HCT116 (cell line): ENCODE data around the gene CDYL2. TPM values are rescaled to one million over a fixed set of nuclear protein-coding genes. Genes with fewer than 3 reads are reported as not detected.

ENCODE experiments used
- ATAC-seq: fragments of 200-7000 bp; cut with Tn5 transposase; 2 replicates; pipeline ENCODE4 v1.9.1; 2020; ENCODE audit warnings: mild to moderate bottlenecking, moderate library complexity
- BruUV-seq: library from RNA; stranded (reverse); fragments of 400-500 nt; replicated peaks from 2 replicates; lab custom pipeline; 2021; lab: Mats Ljungman, UMichigan
- CTCF ChIA-PET: fragments of 300-600 bp; sonication (Branson Sonifier 250); formaldehyde crosslinking; loops from one replicate; lab custom pipeline; 2021; ENCODE audit warnings: antibody characterized with exemption; lab: Charles Lee
- POLR2A ChIA-PET: fragments of 300-600, 350-600 bp; sonication (Branson Sonifier 250); formaldehyde crosslinking; loops from one replicate; lab custom pipeline; 2021; ENCODE audit warnings: antibody characterized with exemption; lab: Charles Lee
- RAD21 ChIA-PET, 2 experiments: fragments of 300-600 bp; sonication (Branson Sonifier 250); formaldehyde crosslinking; loops; one replicate each; lab custom pipeline; 2023; ENCODE audit warnings: low total read pairs in 2 of 2; ENCODE audit not compliant: uncharacterized antibody in 2 of 2, unreplicated experiment in 2 of 2, low non-redundant PET in 1 of 2; lab: Charles Lee
- DNase-seq: peaks from one replicate; pipeline ENCODE4 v3.0.0-alpha.2; 2010; ENCODE audit warnings: low read depth, low spot score
- H2AFZ ChIP-seq: fragments of 200-600 bp; shearing (Covaris generic), sonication (generic); 2 replicates; pipeline ENCODE4 v1.6.1; 2017; ENCODE audit warnings: low read depth, mixed run types, mixed read lengths, antibody characterized with exemption, low read length; ENCODE audit not compliant: poor library complexity, severe bottlenecking
- H3K27ac ChIP-seq: 2 replicates; pipeline ENCODE4 v1.5.1; 2012; ENCODE audit warnings: low read depth, low read length
- H3K27me3 ChIP-seq: fragments of 200-600 bp; sonication (generic); 2 replicates; pipeline ENCODE4 v1.6.1; 2016; ENCODE audit warnings: mixed run types, low read length, mixed read lengths; ENCODE audit not compliant: insufficient read depth
- H3K36me3 ChIP-seq, 2 experiments: fragments of 200-500 bp in 1 of 2; fragments of 200-600 bp in 1 of 2; sonication (Bioruptor generic) in 1 of 2; sonication (generic) in 1 of 2; 2 replicates each; pipeline versions ENCODE4 v1.5.1 to v1.6.1; 2014 to 2016; ENCODE audit warnings: low read length in 2 of 2, inconsistent platforms in 1 of 2, mixed read lengths in 1 of 2, mixed run types in 1 of 2; ENCODE audit not compliant: insufficient read depth in 2 of 2, control insufficient read depth in 1 of 2
- H3K4me1 ChIP-seq, 2 experiments: fragments of 200-600 bp in 1 of 2; sonication (generic) in 1 of 2; 2 replicates each; pipeline versions ENCODE4 v1.5.1 to v1.6.1; 2012 to 2017; ENCODE audit warnings: low read length in 2 of 2, inconsistent platforms in 1 of 2, mild to moderate bottlenecking in 1 of 2, mixed read lengths in 1 of 2, mixed run types in 1 of 2, moderate library complexity in 1 of 2; ENCODE audit not compliant: insufficient read depth in 2 of 2, control insufficient read depth in 1 of 2
- H3K4me2 ChIP-seq: fragments of 200-600 bp; sonication (generic); 2 replicates; pipeline ENCODE4 v1.6.1; 2017; ENCODE audit warnings: mixed run types, low read length, mixed read lengths
- H3K4me3 ChIP-seq, 2 experiments: fragments of 200-600 bp in 1 of 2; sonication (generic) in 1 of 2; replicated peaks in 1 of 2; 2 replicates each; pipeline ENCODE4 v1.5.1; 2011 to 2016; ENCODE audit warnings: low read length in 2 of 2, control low read depth in 1 of 2, low read depth in 1 of 2, mild to moderate bottlenecking in 1 of 2, mixed read lengths in 1 of 2, mixed run types in 1 of 2
- H3K79me2 ChIP-seq: fragments of 200-600 bp; sonication (generic); 2 replicates; pipeline ENCODE4 v1.6.1; 2017; ENCODE audit warnings: mild to moderate bottlenecking, mixed run types, low read length, moderate library complexity, mixed read lengths; ENCODE audit not compliant: insufficient read depth
- H3K9ac ChIP-seq: fragments of 200-600 bp; sonication (generic); 2 replicates; pipeline ENCODE4 v1.6.1; 2016; ENCODE audit warnings: low read length, mixed read lengths
- H3K9me2 ChIP-seq: fragments of 200-600 bp; sonication (generic), shearing (Covaris generic); 2 replicates; pipeline ENCODE4 v1.6.1; 2017; ENCODE audit warnings: mixed run types, mild to moderate bottlenecking, moderate library complexity; ENCODE audit not compliant: insufficient read depth
- H3K9me3 ChIP-seq, 2 experiments: fragments of 200-500 bp in 1 of 2; fragments of 200-600 bp in 1 of 2; sonication (Bioruptor generic) in 1 of 2; sonication (generic) in 1 of 2; 2 replicates each; pipeline ENCODE4 v1.6.1; 2014 to 2017; ENCODE audit warnings: low read length in 2 of 2, mixed read lengths in 2 of 2, inconsistent platforms in 1 of 2, low read depth in 1 of 2, mild to moderate bottlenecking in 1 of 2, mixed run types in 1 of 2, moderate library complexity in 1 of 2; ENCODE audit not compliant: control insufficient read depth in 1 of 2, insufficient read depth in 1 of 2
- H4K20me1 ChIP-seq: fragments of 200-600 bp; sonication (generic), shearing (Covaris generic); 2 replicates; pipeline ENCODE4 v1.6.1; 2017; ENCODE audit warnings: mixed run types, mild to moderate bottlenecking, moderate library complexity; ENCODE audit not compliant: insufficient read depth
- CBX3 ChIP-seq: IDR thresholded peaks from 2 replicates; pipeline ENCODE4 v1.6.1; 2012; ENCODE audit warnings: low read depth
- CEBPB ChIP-seq: IDR thresholded peaks from 2 replicates; pipeline ENCODE4 v1.6.1; 2012; ENCODE audit warnings: low read depth
- CTCF ChIP-seq, 3 experiments: fragments of 200-600 bp in 1 of 3; sonication (generic) in 1 of 3; IDR thresholded peaks in 2 of 3; conservative IDR thresholded peaks in 1 of 3; 2 replicates each; pipeline ENCODE4 v1.5.1; 2012 to 2017; ENCODE audit warnings: low read depth in 2 of 3, low read length in 2 of 3, antibody characterized with exemption in 1 of 3, borderline replicate concordance in 1 of 3, control low read depth in 1 of 3, mild to moderate bottlenecking in 1 of 3, mixed read lengths in 1 of 3, mixed run types in 1 of 3, moderate library complexity in 1 of 3; ENCODE audit not compliant: insufficient read depth in 1 of 3
- EGR1 ChIP-seq: IDR thresholded peaks from 2 replicates; pipeline ENCODE4 v1.6.1; 2012; ENCODE audit warnings: low read depth
- ELF1 ChIP-seq: IDR thresholded peaks from 2 replicates; pipeline ENCODE4 v1.6.1; 2012; ENCODE audit warnings: low read depth, borderline replicate concordance
- EZH2 ChIP-seq: fragments of 200-600 bp; sonication (generic); IDR thresholded peaks from 2 replicates; pipeline ENCODE4 v1.6.1; 2017; ENCODE audit warnings: antibody characterized with exemption, mixed run types
- EZH2phosphoT487 ChIP-seq: fragments of 200-600 bp; IDR thresholded peaks from 2 replicates; pipeline ENCODE4 v1.6.1; 2018; ENCODE audit warnings: antibody characterized with exemption, borderline replicate concordance
- FOSL1 ChIP-seq: IDR thresholded peaks from 2 replicates; pipeline ENCODE4 v1.6.1; 2012; ENCODE audit warnings: low read depth
- JUND ChIP-seq: IDR thresholded peaks from 2 replicates; pipeline ENCODE4 v1.6.1; 2012
- POLR2A ChIP-seq: IDR thresholded peaks from 2 replicates; pipeline ENCODE4 v1.7.0; 2011; ENCODE audit warnings: borderline replicate concordance; ENCODE audit not compliant: insufficient read depth, insufficient read length; ENCODE audit errors: extremely low read depth
- POLR2AphosphoS5 ChIP-seq: IDR thresholded peaks from 2 replicates; pipeline ENCODE4 v1.6.1; 2011; ENCODE audit warnings: mild to moderate bottlenecking, low read depth, low read length, moderate library complexity
- RAD21 ChIP-seq: IDR thresholded peaks from 2 replicates; pipeline ENCODE4 v1.6.1; 2012; ENCODE audit warnings: low read depth, mild to moderate bottlenecking
- SIN3A ChIP-seq: IDR thresholded peaks from 2 replicates; pipeline ENCODE4 v1.6.1; 2012; ENCODE audit warnings: low read depth
- SRF ChIP-seq: IDR thresholded peaks from 2 replicates; pipeline ENCODE4 v1.6.1; 2012; ENCODE audit warnings: low read depth
- TCF7L2 ChIP-seq: IDR thresholded peaks from 2 replicates; pipeline ENCODE4 v1.7.0; 2011; ENCODE audit warnings: borderline replicate concordance, inconsistent platforms; ENCODE audit not compliant: insufficient read depth, insufficient read length; ENCODE audit errors: extremely low read depth
- ZFX ChIP-seq: fragments of 450-650 bp; IDR thresholded peaks from 2 replicates; pipeline ENCODE4 v1.6.1; 2017
- ZNF274 ChIP-seq: fragments of 200-500 bp; sonication (Bioruptor generic); IDR thresholded peaks from 2 replicates; pipeline ENCODE4 v1.6.1; 2014; ENCODE audit warnings: mild to moderate bottlenecking, low read depth, low read length, inconsistent platforms
- intact Hi-C: fragments of 100-400 bp; cut with micrococcal nuclease; formaldehyde crosslinking; loops from 2 replicates; pipeline ENCODE4 v1.10.0; 2022
- total RNA-seq: library from RNA; stranded (reverse); gene quantifications from one replicate; pipeline ENCODE4 v1.2.1, GENCODE V29; 2021; ENCODE audit not compliant: unreplicated experiment
- TF ChIP-seq, protein P1 (sequence below): IDR thresholded peaks from 2 replicates; pipeline ENCODE4 v1.6.1; 2011; ENCODE audit warnings: mild to moderate bottlenecking, low read length, moderate library complexity; ENCODE audit not compliant: insufficient replicate concordance; ENCODE audit errors: extremely low read depth
- TF ChIP-seq, protein P2 (sequence below): IDR thresholded peaks from 2 replicates; pipeline ENCODE4 v1.6.1; 2012
- TF ChIP-seq, protein P3 (sequence below): IDR thresholded peaks from 2 replicates; pipeline ENCODE4 v1.6.1; 2012

CDYL2 gene
- total RNA-seq, 1 experiment from 2014 or later: 0.10 TPM

- no peak for TF ChIP-seq SRF
Observed at GRCh38 chr16:80681436-80681835, 123.0 kb downstream of the CDYL2 start (continued).

GRCh38 chr16:80680839-80681238, 123.6 kb downstream of the CDYL2 start:
- no peak for DNase-seq
- Histone ChIP-seq H3K9me2 (no peaks in the 10 kb centered on the region), H3K4me3 (no peak overlapping the region), H3K27ac (no peak overlapping the region), H4K20me1 (no peaks in the 10 kb centered on the region), H2AFZ (no peak overlapping the region), H3K27me3 (no peaks in the 10 kb centered on the region), H3K4me2 (no peak overlapping the region), H3K79me2 (no peaks in the 10 kb centered on the region), H3K36me3 (no peaks in the 10 kb centered on the region), H3K9ac (no peak overlapping the region), H3K4me1 (no peaks in the 10 kb centered on the region), H3K9me3 (peaks cover 0 to 3% of the 10 kb centered on the region in 2 experiments; a peak in 2 of 4 replicates)
- ATAC-seq: no peak
- BruUV-seq: no TSS peak
- RAD21 ChIA-PET: no interaction called here
- intact Hi-C loops: no loop called here
- CTCF ChIA-PET: no interaction called here
- TF ChIP-seq CEBPB (no peak), CTCF (IDR thresholded peaks at IDR 0.05 in 2 of 3, conservative IDR thresholded peaks at IDR 0.05 in 1 of 3; ENCODE audit: borderline replicate concordance in 1 of 3, insufficient read depth in 1 of 3, low read depth in 2 of 3, low read length in 2 of 3) (no peak), FOSL1 (no peak), SIN3A (no peak), ELF1 (no peak), TCF7L2 (no peak), POLR2A (no peak), EZH2 (no peak), ZNF274 (no peak), RAD21 (no peak), SRF (no peak), ZFX (no peak), POLR2AphosphoS5 (no peak), JUND (no peak), EGR1 (no peak), EZH2phosphoT487 (no peak), CBX3 (no peak)
- TF ChIP-seq, protein P1, sequence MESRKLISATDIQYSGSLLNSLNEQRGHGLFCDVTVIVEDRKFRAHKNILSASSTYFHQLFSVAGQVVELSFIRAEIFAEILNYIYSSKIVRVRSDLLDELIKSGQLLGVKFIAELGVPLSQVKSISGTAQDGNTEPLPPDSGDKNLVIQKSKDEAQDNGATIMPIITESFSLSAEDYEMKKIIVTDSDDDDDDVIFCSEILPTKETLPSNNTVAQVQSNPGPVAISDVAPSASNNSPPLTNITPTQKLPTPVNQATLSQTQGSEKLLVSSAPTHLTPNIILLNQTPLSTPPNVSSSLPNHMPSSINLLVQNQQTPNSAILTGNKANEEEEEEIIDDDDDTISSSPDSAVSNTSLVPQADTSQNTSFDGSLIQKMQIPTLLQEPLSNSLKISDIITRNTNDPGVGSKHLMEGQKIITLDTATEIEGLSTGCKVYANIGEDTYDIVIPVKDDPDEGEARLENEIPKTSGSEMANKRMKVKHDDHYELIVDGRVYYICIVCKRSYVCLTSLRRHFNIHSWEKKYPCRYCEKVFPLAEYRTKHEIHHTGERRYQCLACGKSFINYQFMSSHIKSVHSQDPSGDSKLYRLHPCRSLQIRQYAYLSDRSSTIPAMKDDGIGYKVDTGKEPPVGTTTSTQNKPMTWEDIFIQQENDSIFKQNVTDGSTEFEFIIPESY: no peak
- TF ChIP-seq, protein P2, sequence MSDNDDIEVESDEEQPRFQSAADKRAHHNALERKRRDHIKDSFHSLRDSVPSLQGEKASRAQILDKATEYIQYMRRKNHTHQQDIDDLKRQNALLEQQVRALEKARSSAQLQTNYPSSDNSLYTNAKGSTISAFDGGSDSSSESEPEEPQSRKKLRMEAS: no peak
- TF ChIP-seq, protein P3, sequence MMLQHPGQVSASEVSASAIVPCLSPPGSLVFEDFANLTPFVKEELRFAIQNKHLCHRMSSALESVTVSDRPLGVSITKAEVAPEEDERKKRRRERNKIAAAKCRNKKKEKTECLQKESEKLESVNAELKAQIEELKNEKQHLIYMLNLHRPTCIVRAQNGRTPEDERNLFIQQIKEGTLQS: no peak
- TF ChIP-seq, all 23 proteins: peak for 0
- POLR2A ChIA-PET: no interaction called here
